SK-N-DZ (cell line): ENCODE results near the gene TSHZ3.

ENCODE experiments used
- DNase-seq: peaks from one replicate; pipeline ENCODE4 v3.0.0-alpha.2; 2015; ENCODE audit warnings: low spot score

Gene TSHZ3

GRCh38 chr19:31338069-31338776, 11.0 kb downstream of the TSHZ3 start:
- DNase-seq = peak; percentile 88

GRCh38 chr19:31337008-31337914, 12.0 kb downstream of the TSHZ3 start:
- no peak for DNase-seq

- no peak for DNase-seq
These were observed 13.5 kb downstream of the TSHZ3 start for GRCh38 chr19:31335716-31336115.

- DNase-seq = no peak
These were observed 14.2 kb downstream of the TSHZ3 start for GRCh38 chr19:31334849-31335624.

GRCh38 chr19:31334101-31334848, 15.0 kb downstream of the TSHZ3 start:
- DNase-seq = no peak

GRCh38 chr19:31332096-31332495, 17.1 kb downstream of the TSHZ3 start:
- no peak for DNase-seq

GRCh38 chr19:31331536-31331935, 17.7 kb downstream of the TSHZ3 start:
- DNase-seq = no peak

GRCh38 chr19:31330761-31331160, 18.5 kb downstream of the TSHZ3 start:
- no peak for DNase-seq

GRCh38 chr19:31330237-31330636, 19.0 kb downstream of the TSHZ3 start:
- no peak for DNase-seq

GRCh38 chr19:31329819-31330218, 19.4 kb downstream of the TSHZ3 start:
- no peak for DNase-seq

- DNase-seq = no peak
These were observed 21.0 kb downstream of the TSHZ3 start for GRCh38 chr19:31328238-31328637.

- DNase-seq = no peak
These were observed 22.8 kb downstream of the TSHZ3 start for GRCh38 chr19:31326329-31327028.

GRCh38 chr19:31325342-31325741, 23.9 kb downstream of the TSHZ3 start:
- DNase-seq = no peak

GRCh38 chr19:31319465-31319864, 29.8 kb downstream of the TSHZ3 start:
- no peak for DNase-seq

GRCh38 chr19:31318790-31319425, 30.3 kb downstream of the TSHZ3 start:
- no peak for DNase-seq

GRCh38 chr19:31317570-31317969, 31.7 kb downstream of the TSHZ3 start:
- DNase-seq = no peak

- DNase-seq = no peak
These were observed 32.1 kb downstream of the TSHZ3 start for GRCh38 chr19:31317093-31317492.

- DNase-seq = no peak
These were observed 32.9 kb downstream of the TSHZ3 start for GRCh38 chr19:31316201-31316951.

- no peak for DNase-seq
These were observed 33.6 kb downstream of the TSHZ3 start for GRCh38 chr19:31315652-31316051.
